Thymus (tissue), 11 donors: ENCODE measurements around the gene DEDD2. TPM values are rescaled to one million over a fixed set of nuclear protein-coding genes. Genes with fewer than 3 reads are reported as not detected.

Source experiments
- DNase-seq, 9 donors: peaks; one replicate each; pipeline ENCODE4 v3.0.0-alpha.2; 2013; ENCODE audit warnings: low spot score in 9 of 9, low read depth in 6 of 9, missing footprints in 1 of 9
- H3K27ac ChIP-seq, 2 donors: one replicate each; pipeline ENCODE4 v1.5.1; 2013; ENCODE audit warnings: control low read depth in 1 of 2, low read depth in 1 of 2, low read length in 1 of 2, mild to moderate bottlenecking in 1 of 2, moderate library complexity in 1 of 2
- H3K27me3 ChIP-seq, 2 donors: one replicate each; pipeline ENCODE4 v1.5.1; 2013; ENCODE audit warnings: low read length in 1 of 2; ENCODE audit not compliant: control insufficient read depth in 2 of 2, insufficient read depth in 1 of 2
- H3K36me3 ChIP-seq, 2 donors: one replicate each; pipeline ENCODE4 v1.5.1; 2013; ENCODE audit warnings: low read length in 1 of 2, mild to moderate bottlenecking in 1 of 2, moderate library complexity in 1 of 2; ENCODE audit not compliant: control insufficient read depth in 2 of 2, insufficient read depth in 2 of 2
- H3K4me1 ChIP-seq, 2 donors: one replicate each; pipeline ENCODE4 v1.5.1; 2013; ENCODE audit warnings: low read length in 2 of 2; ENCODE audit not compliant: control insufficient read depth in 2 of 2, insufficient read depth in 2 of 2
- H3K4me3 ChIP-seq, 2 donors: one replicate each; pipeline ENCODE4 v1.5.1; 2013; ENCODE audit warnings: low read length in 2 of 2, control low read depth in 1 of 2, mild to moderate bottlenecking in 1 of 2
- H3K9me3 ChIP-seq, 2 donors: one replicate each; pipeline ENCODE4 v1.5.1; 2013; ENCODE audit warnings: low read length in 1 of 2, mild to moderate bottlenecking in 1 of 2; ENCODE audit not compliant: control insufficient read depth in 2 of 2, insufficient read depth in 1 of 2
- WGBS: extraction: QIAGEN DNeasy Blood & Tissue Kit; methylation state at CpG from one replicate; pipeline ENCODE4 v1.1.7; 2013; 5-methylcytosine and 5-hydroxymethylcytosine counted together
- polyA plus RNA-seq: library from polyadenylated mRNA; stranded (reverse); fragments of 200-250 nt; gene quantifications from one replicate; pipeline ENCODE4 v1.2.3, GENCODE V29; 2013
- total RNA-seq: library from RNA; stranded (reverse); fragments of 120-200 nt; gene quantifications from one replicate; pipeline ENCODE4 v1.2.4, GENCODE V29; 2013
- donor health status: healthy.

Gene DEDD2
- total and polyA plus RNA-seq, 2 donors: 30.1 to 36.9 TPM

DNA sequence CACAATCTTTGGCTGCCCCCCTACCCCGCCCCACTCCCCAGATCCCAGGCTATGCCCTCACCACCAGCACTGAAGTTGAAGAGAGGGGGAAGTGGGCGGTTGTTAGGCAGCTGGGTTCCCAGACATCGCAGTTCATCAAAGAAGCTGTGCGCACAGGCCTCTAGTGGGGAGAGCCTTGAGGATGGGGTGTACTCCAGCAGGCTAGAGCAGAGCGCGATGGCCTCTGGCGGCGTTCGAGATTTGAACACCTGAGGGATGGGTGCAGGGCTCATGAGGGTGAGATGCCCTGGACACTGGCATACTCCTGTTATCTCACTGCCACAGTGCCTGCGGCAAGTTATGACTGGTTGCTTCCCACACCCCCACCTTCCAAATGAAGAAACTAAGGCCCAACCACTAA is 15.0 kb upstream of the DEDD2 start:
- peaks cover 87 to 89% of the 10 kb centered on the region in 2 donors for H3K36me3 ChIP-seq
- H3K4me1 ChIP-seq: no peaks in the 10 kb centered on the region
- H3K27me3 ChIP-seq: no peaks in the 10 kb centered on the region
- H3K4me3 ChIP-seq: no peak overlapping the region
- WGBS: 95% methylated on average over 10 of the region's 10 CpGs
- no peak overlapping the region for H3K27ac ChIP-seq
- no peaks in the 10 kb centered on the region for H3K9me3 ChIP-seq
- DNase-seq: no peak

DNA sequence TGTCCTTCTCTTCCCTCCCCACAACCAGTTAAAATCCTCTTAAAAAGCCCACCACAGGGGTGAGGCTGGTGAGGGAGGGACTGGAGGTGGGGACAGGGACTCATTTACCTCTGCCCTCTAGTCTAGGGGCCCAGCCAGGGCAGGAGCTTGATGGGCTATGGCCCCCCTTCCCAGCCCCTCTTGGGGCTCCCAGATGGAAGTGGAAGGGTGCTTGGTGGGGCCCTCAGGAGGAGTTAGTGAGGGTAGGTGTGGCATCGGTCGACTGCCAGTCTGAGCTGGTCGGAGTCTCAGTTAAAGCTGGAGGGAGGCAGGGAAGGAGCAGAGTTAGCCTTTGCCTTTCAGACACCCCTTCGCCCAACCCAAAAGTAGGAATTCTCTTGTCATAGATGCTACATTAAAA is 13.1 kb upstream of the DEDD2 start:
- Histone ChIP-seq H3K36me3 (peaks cover 90% of the 10 kb centered on the region in 2 donors), H3K4me3 (no peak overlapping the region), H3K9me3 (no peaks in the 10 kb centered on the region), H3K27ac (no peak overlapping the region), H3K27me3 (no peaks in the 10 kb centered on the region), H3K4me1 (no peaks in the 10 kb centered on the region)
- WGBS: 97% methylated on average over 4 of the region's 4 CpGs
- DNase-seq: no peak

DNA sequence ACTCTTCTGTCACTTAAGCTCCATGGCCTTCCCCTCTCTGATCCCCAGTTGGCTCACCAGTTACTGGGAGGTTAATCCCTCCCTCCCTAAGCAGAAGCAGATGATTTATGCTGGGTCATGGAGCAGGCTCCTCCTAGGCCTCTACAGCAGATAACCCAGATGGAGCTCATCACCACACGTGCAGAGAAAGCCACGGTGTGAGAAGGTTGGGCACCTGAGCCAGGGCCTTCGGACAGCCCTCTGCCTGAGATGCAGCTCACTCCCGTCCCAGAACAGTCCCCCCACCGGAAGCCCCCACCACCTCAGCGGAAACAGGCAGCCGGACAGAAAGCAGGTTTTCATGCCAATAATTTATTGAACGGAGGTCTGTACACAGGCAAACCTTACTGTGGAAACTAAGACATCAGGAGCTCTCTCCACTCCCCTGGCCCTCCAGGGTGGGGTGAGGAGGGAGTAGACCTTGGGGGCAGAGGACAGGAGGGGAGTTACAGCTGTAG is 12.4 kb upstream of the DEDD2 start:
- 88% methylated on average over 8 of the region's 8 CpGs for WGBS
- Histone ChIP-seq H3K27ac (no peak overlapping the region), H3K36me3 (peaks cover 90% of the 10 kb centered on the region in 2 donors), H3K27me3 (no peaks in the 10 kb centered on the region), H3K4me1 (no peaks in the 10 kb centered on the region), H3K9me3 (no peaks in the 10 kb centered on the region), H3K4me3 (no peak overlapping the region)
- no peak for DNase-seq

DNA sequence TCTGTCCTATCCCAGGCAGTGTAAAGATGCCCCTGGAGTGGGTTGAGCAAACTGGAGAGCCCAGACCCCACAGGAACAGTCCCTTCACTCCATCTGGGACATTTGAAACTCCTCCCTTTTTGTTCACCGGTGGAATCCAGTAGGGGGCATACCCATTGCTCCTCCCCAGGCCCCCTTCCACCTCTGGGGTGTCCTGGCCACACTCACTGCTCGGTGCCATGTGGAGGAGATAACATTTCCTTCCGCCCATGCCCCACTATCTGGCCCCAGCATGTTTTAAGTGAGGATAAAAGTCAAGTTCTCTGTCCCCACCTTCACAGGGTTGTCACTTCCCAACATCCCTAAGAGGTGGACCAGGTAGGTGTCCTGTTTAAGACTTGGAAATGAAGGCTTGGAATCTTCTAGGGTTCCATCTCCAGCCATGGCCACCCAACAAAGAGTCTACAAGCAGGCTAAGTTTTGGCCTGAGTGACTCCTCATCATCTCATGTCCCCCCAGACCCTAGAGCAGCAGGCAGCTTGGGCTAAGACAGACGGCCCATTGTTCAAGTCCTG is 11.9 kb upstream of the DEDD2 start:
- DNase-seq: no peak
- no peaks in the 10 kb centered on the region for H3K9me3 ChIP-seq
- 92% methylated on average over 4 of the region's 4 CpGs for WGBS
- no peaks in the 10 kb centered on the region for H3K27me3 ChIP-seq
- H3K27ac ChIP-seq: no peak overlapping the region
- H3K4me3 ChIP-seq: no peak overlapping the region
- H3K36me3 ChIP-seq: peaks cover 91 to 93% of the 10 kb centered on the region in 2 donors
- no peaks in the 10 kb centered on the region for H3K4me1 ChIP-seq

DNA sequence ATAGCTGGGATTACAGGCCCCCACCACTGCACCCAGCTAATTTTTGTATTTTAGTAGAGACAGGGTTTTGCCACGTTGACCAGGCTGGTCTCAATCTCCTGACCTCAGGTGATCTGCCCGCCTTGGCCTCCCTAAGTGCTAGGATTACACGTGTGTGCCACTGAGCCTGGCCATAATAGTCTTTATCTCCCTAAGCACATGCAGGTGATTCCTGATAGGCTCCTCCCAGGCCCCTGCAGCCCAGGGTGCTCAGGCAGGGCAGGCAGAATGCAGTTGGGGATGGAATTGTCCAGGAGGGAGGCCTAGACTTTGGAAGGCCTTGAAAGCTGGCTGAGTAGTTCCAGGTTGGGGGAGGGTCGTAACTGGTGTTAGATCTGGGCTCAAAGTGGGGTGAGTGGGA is 11.2 kb upstream of the DEDD2 start:
- DNase-seq: no peak
- Histone ChIP-seq H3K36me3 (peaks cover 89% of the 10 kb centered on the region in 2 donors), H3K4me3 (no peak overlapping the region), H3K4me1 (no peaks in the 10 kb centered on the region), H3K27me3 (no peaks in the 10 kb centered on the region), H3K27ac (no peak overlapping the region), H3K9me3 (no peaks in the 10 kb centered on the region)
- WGBS: 95% methylated on average over 4 of the region's 4 CpGs

DNA sequence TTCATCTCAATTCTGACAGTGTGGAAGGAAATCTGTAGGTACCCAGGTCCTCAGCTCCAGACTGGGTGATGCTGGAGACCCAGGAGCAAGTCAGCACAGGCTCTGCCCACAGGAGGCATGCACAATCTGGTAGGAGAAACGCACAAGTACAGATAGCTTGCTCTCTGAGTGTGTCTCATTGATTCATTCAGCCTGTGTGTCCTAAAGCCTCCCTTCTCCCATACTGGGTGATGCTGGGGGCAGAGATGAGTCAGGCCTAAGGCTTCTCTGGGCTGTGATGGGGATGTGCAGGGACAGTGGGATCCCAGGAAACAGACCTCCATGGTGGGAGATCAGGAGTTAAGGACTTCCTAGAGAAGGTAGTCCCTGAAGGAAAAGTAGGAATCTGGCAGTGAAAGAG is 9.4 kb upstream of the DEDD2 start:
- WGBS: 95% methylated on average over 1 of the region's 1 CpG
- H3K4me1 ChIP-seq: no peaks in the 10 kb centered on the region
- H3K27ac ChIP-seq: no peak overlapping the region
- peaks cover 71 to 74% of the 10 kb centered on the region in 2 donors for H3K36me3 ChIP-seq
- no peaks in the 10 kb centered on the region for H3K9me3 ChIP-seq
- no peaks in the 10 kb centered on the region for H3K27me3 ChIP-seq
- DNase-seq: no peak
- H3K4me3 ChIP-seq: no peak overlapping the region

DNA sequence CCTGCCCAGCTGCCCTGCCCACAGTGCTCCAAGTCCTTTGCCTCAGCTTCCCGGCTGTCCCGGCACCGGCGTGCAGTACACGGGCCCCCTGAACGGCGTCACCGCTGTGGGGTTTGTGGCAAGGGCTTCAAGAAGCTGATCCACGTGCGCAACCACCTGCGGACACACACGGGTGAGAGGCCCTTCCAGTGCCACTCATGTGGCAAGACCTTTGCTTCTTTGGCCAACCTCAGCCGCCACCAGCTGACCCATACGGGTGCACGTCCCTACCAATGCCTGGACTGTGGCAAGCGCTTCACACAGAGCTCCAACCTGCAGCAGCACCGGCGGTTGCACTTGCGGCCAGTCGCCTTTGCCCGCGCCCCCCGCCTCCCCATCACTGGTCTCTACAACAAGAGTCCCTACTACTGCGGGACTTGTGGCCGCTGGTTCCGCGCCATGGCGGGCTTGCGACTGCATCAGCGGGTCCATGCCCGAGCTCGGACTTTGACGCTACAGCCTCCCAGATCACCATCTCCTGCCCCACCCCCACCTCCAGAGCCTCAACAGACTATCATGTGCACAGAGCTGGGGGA is 8.3 kb upstream of the DEDD2 start:
- H3K9me3 ChIP-seq: no peaks in the 10 kb centered on the region
- peaks cover 6% of the 10 kb centered on the region in 2 donors for H3K4me1 ChIP-seq
- WGBS: 98% methylated on average over 33 of the region's 33 CpGs
- peaks cover 61 to 65% of the 10 kb centered on the region in 2 donors for H3K36me3 ChIP-seq
- no peak for DNase-seq
- no peaks in the 10 kb centered on the region for H3K27me3 ChIP-seq
- H3K27ac ChIP-seq: no peak overlapping the region
- no peak overlapping the region for H3K4me3 ChIP-seq

DNA sequence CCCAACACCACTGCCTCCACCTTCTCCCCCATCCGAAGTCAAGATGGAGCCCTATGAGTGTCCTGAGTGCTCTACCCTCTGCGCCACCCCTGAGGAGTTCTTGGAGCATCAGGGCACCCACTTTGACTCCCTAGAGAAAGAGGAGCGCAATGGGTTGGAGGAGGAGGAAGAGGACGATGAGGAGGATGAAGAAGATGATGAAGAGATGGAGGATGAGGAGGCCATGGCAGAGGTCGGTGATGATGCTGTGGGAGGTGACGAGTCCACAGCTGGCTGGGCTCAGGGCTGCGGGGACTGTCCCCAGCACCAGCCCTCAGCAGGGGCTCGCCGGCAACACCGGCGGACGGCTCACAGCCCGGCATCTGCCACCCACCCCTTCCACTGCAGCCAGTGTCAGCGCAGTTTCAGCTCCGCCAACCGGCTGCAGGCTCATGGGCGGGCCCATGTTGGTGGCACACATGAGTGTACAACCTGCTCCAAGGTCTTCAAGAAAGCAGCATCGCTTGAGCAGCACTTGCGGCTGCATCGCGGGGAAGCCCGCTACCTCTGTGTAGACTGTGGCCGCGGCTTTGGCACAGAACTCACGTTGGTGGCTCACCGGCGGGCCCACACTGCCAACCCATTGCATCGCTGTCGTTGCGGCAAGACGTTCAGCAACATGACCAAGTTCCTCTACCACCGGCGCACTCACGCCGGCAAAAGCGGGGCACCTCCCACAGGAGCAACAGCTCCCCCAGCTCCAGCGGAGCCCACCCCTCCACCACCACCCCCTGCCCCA is 7.7 kb upstream of the DEDD2 start:
- Histone ChIP-seq H3K9me3 (no peaks in the 10 kb centered on the region), H3K27me3 (no peaks in the 10 kb centered on the region), H3K36me3 (peaks cover 54 to 59% of the 10 kb centered on the region in 2 donors), H3K27ac (no peak overlapping the region), H3K4me1 (peaks cover 10% of the 10 kb centered on the region in 2 donors), H3K4me3 (no peak overlapping the region)
- DNase-seq: no peak
- 98% methylated on average over 37 of the region's 37 CpGs for WGBS

DNA sequence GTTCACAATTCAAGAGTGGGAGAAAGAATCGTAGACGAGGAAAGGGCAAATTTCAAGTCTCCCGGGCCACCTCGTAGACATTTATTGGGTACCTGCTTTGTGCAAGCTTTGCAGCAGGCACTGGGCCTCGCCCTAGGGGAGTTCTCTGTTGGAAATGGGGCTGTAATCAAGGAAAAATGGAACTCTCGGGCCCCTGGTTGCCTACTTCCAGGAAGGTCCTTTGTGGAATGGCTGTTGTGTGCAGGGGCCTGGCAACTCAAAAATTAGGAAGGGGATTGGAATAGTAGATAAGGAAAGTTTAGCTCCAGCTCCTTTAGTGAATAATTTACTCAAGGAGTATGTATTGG is 3.2 kb upstream of the DEDD2 start:
- Histone ChIP-seq H3K36me3 (peaks cover 19 to 20% of the 10 kb centered on the region in 2 donors), H3K27ac (peak overlapping the region; percentile 74 to 87), H3K4me3 (peak overlapping the region; percentile 65 to 87), H3K27me3 (no peaks in the 10 kb centered on the region), H3K9me3 (peaks cover 0 to 4% of the 10 kb centered on the region in 2 donors), H3K4me1 (peaks cover 27 to 44% of the 10 kb centered on the region in 2 donors)
- no peak for DNase-seq
- 7% methylated on average over 6 of the region's 6 CpGs for WGBS
